GM18520 (cell line): Measurements from ENCODE around the gene BAZ2A.
"Not testable (repeated sequence)": the region's sequence is repeated elsewhere in the genome, so short reads cannot be mapped to it uniquely, and the experiment has no call there.

ENCODE experiments used
- ATAC-seq: cut with Tn5 transposase; IDR thresholded peaks from one replicate; pipeline ENCODE4 v1.9.1; 2021; ENCODE audit not compliant: unreplicated experiment

The BAZ2A gene

GRCh38 chr12:56599797-56600196 lies 30.3 kb downstream of the BAZ2A start:
- no peak for ATAC-seq

GRCh38 chr12:56599041-56599440 lies 31.1 kb downstream of the BAZ2A start:
- ATAC-seq: no peak

- ATAC-seq: no peak
Measured at GRCh38 chr12:56596815-56597214, 33.3 kb downstream of the BAZ2A start.

GRCh38 chr12:56593909-56594621 lies 36.1 kb downstream of the BAZ2A start:
- no peak for ATAC-seq

GRCh38 chr12:56591961-56592360 lies 38.2 kb downstream of the BAZ2A start:
- ATAC-seq: no peak

- no peak for ATAC-seq
Measured at GRCh38 chr12:56591126-56591525, 39.0 kb downstream of the BAZ2A start.

- no peak for ATAC-seq
Measured at GRCh38 chr12:56590237-56590830, 39.8 kb downstream of the BAZ2A start.

- no peak for ATAC-seq
Measured at GRCh38 chr12:56589783-56590182, 40.3 kb downstream of the BAZ2A start.

GRCh38 chr12:56585098-56585497 lies 45.0 kb downstream of the BAZ2A start:
- ATAC-seq: no peak

- no peak for ATAC-seq
Measured at GRCh38 chr12:56581418-56582145, 48.5 kb downstream of the BAZ2A start.

- ATAC-seq: no peak
Measured at GRCh38 chr12:56578983-56579546, 51.1 kb downstream of the BAZ2A start.

GRCh38 chr12:56577248-56577647 lies 52.9 kb downstream of the BAZ2A start:
- not testable (repeated sequence) for ATAC-seq

- no peak for ATAC-seq
Measured at GRCh38 chr12:56574210-56574609, 55.9 kb downstream of the BAZ2A start.

- no peak for ATAC-seq
Measured at GRCh38 chr12:56572288-56572687, 57.8 kb downstream of the BAZ2A start.

- no peak for ATAC-seq
Measured at GRCh38 chr12:56571121-56571520, 59.0 kb downstream of the BAZ2A start.

GRCh38 chr12:56568146-56568545 lies 62.0 kb downstream of the BAZ2A start:
- no peak for ATAC-seq

GRCh38 chr12:56565510-56566101 lies 64.5 kb downstream of the BAZ2A start:
- ATAC-seq: no peak

- no peak for ATAC-seq
Measured at GRCh38 chr12:56551070-56551469, 79.1 kb downstream of the BAZ2A start.

- no peak for ATAC-seq
Measured at GRCh38 chr12:56546680-56547079, 83.4 kb downstream of the BAZ2A start.
